UCSD-AML1 (cell line): Measurements from ENCODE around the gene NFATC3.
"Not testable (repeated sequence)": the region's sequence is repeated elsewhere in the genome, so short reads cannot be mapped to it uniquely, and the experiment has no call there.

Experiments
- DNase-seq: peaks from one replicate; lab custom pipeline; 2025; ENCODE audit not compliant: unreplicated experiment; lab: John Stamatoyannopoulos, UW

NFATC3 gene

GRCh38 chr16:68088130-68088972, 3.2 kb downstream of the NFATC3 start:
- no peak for DNase-seq

DNA sequence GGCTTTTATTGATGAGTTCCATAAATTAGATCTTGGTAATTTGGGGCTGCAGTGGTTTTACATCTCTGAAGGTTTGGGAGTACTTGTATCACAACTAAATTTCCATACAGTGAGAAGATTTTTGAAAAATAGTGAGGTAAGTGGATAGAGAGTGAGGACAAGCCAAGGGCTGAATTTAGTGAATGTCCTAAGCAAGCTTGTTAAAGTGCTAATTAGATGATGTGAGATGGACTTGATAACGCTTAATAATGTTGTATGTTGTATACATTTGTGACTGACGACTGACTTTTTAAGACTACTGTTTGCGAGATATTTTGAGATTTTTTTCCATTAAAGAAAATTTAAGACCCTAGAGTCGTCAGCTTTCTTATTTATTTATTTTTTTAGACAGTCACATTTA, 3.9 kb downstream of the NFATC3 start:
- no peak for DNase-seq

DNA sequence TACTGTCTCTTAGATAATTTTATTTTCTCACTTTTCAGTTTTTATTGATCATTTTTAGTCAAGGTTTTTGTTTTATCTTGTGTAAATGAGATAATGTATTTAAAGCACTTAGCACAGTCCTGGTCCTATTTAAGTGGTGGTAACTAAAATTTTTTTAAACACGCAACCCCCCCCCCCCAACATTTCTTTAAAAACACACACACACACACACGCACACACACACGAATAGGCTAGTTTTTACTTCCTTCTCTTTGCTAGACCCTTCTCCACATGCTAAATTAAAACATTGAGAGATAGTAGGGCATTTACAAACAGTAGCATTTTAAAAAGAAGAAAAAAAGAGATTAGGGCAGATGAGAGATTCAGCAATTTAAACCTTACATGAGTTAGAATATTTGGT, 5.0 kb downstream of the NFATC3 start:
- no peak for DNase-seq

DNA sequence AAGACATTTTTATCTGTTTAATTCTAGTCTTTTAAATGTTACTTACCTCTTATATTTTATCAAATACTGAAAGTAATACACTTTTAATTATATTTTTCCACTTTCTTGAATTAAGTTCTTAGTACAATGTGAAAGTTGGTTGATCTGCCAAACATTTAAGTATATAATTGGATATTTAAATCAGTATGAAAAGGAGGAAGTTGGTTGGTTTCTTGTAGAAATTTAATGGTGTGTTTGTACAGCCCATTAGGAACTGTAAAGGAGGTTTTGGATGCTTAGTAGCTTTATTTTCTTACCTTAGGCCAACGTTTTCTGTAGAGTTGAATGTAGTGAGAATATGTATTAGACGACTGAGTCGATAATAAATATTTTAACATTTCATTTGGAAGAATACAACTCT, 5.4 kb downstream of the NFATC3 start:
- DNase-seq: no peak

DNA sequence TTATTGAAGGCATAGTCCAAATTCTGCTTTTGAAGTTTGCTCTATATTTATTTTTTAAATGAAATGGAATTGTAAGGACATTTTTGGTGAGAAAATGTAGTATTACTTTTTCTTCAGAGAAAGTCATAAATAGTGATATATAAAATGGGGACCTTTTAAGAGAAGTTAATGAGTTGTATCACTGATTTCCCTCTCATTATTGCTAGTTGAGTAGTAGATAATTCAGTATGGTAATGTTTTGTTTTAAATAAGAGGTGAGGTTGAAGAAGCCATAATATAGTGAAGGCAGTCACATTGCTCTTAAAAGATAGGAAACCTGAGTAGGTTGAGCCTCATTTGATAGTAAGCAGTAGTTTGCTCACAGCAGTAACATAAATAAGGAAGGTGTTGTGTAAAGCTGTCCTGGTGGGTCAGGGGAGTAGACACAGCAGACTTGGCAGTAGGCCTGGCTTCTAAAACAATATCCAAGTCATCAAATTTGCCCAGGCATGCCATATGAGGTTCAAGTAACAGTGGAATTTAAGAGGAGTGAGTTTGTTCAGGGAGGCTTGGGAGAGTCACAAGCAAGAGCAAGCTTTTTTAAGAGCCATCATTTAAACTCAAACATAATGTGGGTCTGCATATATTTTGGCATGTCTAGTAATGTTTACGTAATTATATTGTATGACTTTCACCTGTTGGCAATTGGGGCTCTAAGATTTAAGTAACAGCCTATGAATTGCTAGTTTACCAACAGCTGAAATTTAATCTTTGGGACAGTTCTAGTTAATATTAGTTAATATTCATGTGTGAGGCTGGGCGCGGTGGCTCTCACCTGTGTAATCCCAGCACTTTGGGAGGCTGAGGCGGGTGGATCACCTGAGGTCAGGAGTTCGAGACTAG, 6.5 kb downstream of the NFATC3 start:
- DNase-seq: no peak

- DNase-seq: not testable (repeated sequence)
Observed at GRCh38 chr16:68092275-68092674, 7.1 kb downstream of the NFATC3 start.

GRCh38 chr16:68093816-68094613, 8.8 kb downstream of the NFATC3 start:
- DNase-seq: no peak

DNA sequence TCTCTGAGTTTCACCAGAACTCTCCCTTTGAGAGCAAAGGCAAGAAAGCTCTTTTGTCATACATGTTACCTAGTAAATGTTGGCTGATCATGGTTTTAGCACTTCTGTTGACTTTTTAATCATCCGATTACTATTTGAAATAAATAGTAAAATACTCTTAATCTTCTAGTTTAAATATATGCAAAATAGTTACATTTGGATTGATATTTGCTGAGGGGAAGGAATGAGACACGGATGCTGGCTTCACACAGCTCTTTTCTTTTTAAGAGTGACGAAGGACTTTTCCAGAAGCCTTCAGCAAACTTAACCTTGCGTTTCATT, 9.4 kb downstream of the NFATC3 start:
- DNase-seq: no peak

DNA sequence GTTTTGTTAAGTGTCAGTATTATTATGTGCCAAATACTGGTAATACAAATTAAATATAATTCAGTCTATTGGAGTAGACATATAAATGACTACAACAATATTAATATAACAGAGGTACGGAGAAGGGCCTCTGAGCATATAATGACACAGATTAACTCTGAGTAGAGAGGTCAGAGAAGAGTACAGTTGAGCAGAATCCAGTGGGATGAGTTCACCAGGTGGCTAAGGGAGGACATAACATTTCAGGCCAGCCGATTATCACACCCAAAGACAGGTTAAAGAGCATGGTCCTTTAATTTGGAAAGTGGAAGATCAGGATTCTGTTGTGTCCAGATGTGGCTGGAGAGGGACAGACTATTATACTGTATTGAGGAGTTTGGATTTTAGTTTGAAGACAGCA, 11.3 kb downstream of the NFATC3 start:
- DNase-seq: no peak

DNA sequence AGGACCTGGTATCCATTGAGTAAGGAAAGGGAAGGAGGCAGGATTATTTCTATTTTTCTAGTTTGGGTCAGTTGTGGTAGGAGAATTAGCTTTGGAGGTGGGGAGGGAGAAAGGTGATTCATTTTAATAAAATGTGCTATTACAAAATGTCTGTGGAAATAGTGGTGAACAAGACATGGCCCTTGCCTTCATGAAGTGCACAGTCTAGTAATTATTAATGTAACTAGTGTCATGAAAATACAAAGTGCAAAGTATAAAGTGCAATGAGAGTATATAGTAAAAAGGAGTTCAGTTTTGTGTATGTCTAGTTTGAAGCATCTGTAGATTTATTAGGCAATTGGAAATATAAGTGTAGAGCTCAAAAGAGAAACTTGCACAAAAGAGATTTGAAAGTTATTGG, 11.9 kb downstream of the NFATC3 start:
- DNase-seq: no peak

DNA sequence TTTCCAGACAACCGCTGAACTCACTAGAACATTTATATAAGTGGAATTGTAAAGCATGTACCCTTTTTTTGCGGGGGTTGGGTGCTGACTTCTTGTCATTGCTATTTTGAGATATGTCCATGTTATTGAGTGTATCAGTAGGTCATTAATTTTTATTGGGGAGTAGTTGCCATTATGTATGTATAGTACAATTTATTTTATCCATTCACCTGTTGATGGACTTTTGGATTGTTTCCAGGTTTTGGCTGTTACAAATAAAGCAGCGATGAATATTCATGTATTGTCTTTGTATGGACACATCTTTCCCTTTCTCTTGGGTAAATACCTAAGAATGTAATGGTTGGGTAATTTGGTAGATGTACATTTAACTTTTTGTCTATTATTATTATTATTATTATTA, 12.7 kb downstream of the NFATC3 start:
- DNase-seq: no peak

DNA sequence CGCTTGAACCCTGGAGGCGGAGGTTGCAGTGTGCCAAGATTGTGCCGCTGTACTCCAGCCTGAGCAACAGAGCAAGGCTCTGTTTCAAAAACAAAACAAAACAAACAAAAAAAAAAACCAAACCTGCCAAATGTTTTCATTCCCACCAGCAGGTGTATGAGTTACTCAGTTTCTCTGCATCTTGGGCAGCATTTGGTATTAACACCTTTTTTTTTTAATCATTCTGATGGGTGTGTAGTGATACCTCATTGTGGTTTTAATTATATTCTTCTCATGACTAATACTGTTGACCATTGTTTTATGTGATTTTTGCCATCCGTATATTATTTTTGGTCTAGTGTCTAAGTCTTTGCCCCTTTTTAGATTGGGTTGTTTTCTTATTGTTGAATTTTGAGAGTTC, 15.3 kb downstream of the NFATC3 start:
- DNase-seq: no peak

DNA sequence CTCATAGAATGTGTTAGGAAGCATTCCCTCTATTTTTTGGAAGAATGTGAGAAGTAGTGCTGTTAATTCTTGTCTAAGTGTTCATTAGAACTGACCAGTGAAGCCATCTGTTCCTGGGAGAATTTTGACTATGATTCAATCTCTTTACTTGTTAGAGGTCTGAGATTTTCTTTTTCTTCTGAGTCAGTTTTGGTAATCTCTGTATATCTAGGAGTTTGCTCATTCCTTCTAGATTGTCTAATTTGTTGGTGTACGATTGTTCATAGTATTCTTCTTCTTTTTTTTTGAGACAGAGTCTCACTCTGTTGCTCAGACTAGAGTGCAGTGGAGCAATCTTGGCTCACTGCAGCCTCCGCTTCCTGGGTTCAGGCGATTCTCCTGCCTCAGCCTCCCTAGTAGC, 20.4 kb downstream of the NFATC3 start:
- no peak for DNase-seq

GRCh38 chr16:68107230-68107928, 22.2 kb downstream of the NFATC3 start:
- DNase-seq: not testable (repeated sequence)

GRCh38 chr16:68109156-68109555, 24.0 kb downstream of the NFATC3 start:
- DNase-seq: not testable (repeated sequence)

- DNase-seq: not testable (repeated sequence)
Observed at GRCh38 chr16:68110611-68111010, 25.4 kb downstream of the NFATC3 start.

- DNase-seq: no peak
Observed at GRCh38 chr16:68111379-68111778, 26.2 kb downstream of the NFATC3 start.

- DNase-seq: no peak
Observed at GRCh38 chr16:68113059-68113761, 28.0 kb downstream of the NFATC3 start.

DNA sequence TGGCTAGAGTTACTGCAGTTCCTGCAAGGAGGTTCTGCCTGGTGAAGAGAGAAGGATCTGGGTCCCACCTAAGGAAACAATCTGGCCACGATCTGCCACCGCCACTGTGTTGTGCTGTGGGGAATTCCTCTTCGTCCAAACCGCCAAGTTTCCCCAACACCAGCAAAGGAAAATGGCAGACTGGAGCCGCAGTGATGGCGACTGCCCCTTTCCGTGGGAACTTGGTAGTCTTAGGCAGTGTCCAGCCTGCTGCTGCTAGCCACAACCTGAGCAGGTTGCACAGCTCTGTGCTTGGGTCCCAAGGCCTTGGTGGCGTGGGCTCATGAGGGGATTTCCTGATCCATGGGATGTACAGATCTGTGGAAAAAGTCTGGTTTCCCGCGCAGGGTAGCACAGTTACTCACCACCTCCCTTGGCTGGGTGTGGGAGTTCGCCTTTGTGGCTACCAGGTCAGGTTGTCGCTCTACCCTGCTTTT, 28.6 kb downstream of the NFATC3 start:
- DNase-seq: no peak

GRCh38 chr16:68114939-68115338, 29.8 kb downstream of the NFATC3 start:
- DNase-seq: not testable (repeated sequence)
